HG02798 (cell line): ENCODE results near the gene ARMCX6.
"Not testable (repeated sequence)": the region's sequence is repeated elsewhere in the genome, so short reads cannot be mapped to it uniquely, and the experiment has no call there.

Experiments used
- ATAC-seq: cut with Tn5 transposase; IDR thresholded peaks from one replicate; pipeline ENCODE4 v1.9.1; 2021; ENCODE audit warnings: mild to moderate bottlenecking; ENCODE audit not compliant: unreplicated experiment, poor library complexity

The ARMCX6 gene

GRCh38 chrX:101617211-101618191, at the start of gene ARMCX6:
Gene ARMCX6 (minus strand): TSS chrX:101618000. CDS start chrX:101616620, 1,380 bp downstream.
- ATAC-seq: peak; percentile 97

DNA sequence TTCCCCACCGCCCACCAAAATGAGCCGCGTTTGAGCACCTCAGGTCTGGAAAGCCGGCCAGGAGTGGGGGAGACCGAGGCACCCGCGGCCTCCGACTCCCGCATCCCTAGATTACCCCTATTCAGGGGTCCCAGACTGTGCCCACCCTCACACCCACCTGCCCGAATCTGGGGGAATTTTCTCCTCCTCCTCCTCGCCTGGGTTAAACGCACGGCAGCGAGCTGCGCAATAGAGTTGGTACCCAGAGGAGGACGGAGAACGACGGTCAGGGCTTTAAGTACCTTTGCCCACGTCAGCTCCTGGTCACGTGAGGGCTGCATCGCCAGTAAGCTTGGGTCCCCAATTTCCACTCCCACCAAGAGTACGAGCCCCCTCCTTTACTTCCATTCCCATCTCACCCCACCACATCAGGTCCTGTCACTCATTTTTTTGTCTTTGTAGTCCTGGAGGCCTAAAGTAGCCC, 41.8 kb upstream of the ARMCX6 start, which contains the start of gene ARMCX2:
ARMCX2 (minus strand) TSS at position 250 of the 463 bp plus-strand sequence. CDS start 2,262 bp downstream, outside the sequence.
- ATAC-seq: peak; percentile 78

DNA sequence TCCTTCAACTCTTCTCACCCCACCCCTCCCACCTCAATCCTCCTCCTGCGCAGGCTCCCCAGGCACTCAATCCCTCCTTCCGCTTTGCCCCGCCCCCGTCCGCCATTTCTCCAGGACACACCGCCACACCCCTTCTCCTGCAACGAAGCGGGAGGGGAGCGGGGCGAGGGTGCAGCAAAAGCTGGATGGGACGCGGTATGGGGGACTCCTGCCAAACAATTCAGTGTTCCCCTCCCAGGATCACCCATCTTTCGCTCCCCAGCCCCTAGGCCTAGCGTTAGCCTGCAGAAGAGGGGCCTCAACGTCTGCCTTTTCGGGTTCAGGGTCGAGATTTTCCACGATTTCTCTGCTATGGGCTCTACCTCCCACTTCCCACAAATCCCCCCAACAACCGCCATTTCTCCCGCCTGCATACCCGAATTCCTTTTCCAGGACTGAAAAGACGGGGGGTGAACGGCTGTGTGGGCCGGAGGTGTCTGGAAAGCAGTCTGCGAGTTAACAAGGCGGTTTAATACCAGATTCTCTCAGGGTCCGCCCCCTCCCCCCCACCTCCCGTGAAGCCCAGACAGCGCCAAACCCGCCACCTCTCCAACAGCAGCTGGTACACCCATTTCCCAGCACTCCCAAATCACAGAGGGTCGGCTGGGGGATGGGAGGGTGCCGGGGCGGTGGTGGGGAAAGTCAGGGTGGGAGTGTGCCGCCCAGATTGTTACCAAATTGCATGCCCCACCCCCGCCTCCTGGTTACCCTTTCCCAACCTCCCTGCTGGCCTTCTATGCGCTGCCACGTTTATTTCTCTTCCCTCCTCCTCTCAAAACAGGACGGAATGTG, 41.1 kb upstream of the ARMCX6 start:
- peak; percentile 82 for ATAC-seq

DNA sequence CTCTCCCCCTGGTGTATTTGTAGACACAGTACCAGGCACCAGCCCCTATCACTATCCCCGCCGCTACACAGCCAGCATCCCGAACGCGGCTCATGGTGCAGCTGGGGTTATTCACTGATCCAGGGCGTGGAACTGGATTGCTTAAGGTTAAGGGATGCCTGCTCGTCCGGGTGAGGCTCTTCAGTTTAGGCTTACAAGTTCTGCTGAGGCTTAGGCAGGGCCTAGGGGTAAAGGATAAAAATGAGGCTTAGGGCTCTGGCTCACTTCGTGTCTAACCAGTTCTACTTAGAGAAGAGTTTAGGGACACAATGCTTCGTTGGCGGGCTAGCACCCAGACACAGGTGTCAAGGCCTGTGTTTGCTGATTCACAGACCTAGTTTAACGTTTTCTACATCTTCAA, 39.7 kb upstream of the ARMCX6 start:
- ATAC-seq: no peak

DNA sequence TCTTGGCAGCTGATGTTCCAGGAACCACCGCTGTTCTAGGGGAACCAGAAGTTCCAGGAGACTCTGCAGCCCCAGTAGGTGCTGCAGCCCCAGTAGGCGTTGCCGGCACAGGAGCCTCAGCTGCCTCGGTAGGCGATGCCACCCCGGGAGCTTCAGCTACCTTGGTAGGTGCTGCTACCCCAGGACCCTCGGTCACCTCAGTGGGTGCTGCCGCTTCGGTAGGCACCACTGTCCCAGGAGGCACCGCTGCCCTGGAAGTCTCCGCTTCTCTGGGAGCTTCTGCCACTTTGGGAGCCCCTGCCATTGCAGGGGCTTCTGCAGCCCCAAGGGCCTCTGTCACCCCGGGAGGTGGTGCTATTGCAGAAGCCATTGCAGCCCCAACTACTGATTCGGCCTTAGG, 39.0 kb upstream of the ARMCX6 start:
- no peak for ATAC-seq

- ATAC-seq: no peak
Observed at GRCh38 chrX:101655534-101655933, 37.7 kb upstream of the ARMCX6 start.

GRCh38 chrX:101647716-101648115, 29.9 kb upstream of the ARMCX6 start:
- not testable (repeated sequence) for ATAC-seq

DNA sequence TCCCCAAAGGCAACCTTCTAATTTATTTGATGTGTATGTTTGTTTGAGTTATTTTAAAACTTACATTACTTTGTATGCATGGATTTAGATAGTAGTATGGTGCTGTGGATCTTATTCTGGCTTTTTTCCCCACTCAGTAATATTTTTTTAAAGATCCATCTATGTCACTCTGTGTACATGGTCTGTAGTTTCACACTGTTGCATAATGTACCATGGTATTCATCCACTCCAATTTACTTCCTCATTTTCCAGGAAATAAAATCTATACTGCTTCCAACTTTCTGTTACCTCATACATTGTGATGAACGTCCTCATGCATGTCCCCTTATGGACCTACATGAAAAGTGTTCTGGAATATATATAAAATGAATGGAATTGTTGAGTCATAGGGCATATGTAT, 24.3 kb upstream of the ARMCX6 start:
- ATAC-seq: no peak

DNA sequence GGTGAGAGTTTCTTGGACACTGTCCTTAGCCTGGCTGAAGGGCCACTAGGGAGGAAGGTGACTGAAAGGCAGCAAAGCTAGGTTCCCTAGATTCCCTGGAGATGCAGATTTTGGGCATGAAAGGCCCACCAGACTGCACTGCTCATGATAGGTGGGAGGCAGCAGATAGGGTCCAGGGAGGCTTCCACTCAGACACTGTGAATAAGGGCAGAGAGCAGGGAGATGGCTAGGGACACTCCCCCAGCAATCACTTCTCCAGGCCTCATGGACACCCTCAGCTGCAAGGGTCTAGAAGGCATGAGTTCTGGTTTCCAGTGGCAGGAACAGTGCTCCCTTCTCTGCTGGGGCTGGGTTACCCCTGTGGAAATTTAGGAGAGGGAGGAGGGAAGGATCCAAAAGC, 21.8 kb upstream of the ARMCX6 start:
- no peak for ATAC-seq

DNA sequence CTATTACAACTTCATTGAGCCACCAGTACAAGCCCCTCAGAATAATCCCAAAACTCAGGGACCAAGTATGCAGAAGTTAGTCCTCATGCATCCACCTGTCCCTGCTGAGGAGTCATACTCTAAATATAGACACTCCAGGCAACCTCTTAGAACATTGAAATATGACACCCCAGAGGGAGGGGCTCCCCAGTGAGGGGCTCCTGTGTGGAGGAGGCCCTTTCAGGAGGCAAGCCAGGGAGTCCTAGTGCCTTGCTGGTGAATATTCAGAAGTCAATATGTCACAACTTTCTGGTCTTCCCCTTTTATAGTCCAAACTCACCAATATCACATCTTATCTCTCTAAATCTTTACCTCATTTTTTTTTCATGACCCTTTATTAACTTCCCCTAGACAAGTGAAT, 1.6 kb upstream of the ARMCX6 start:
- ATAC-seq: no peak

GRCh38 chrX:101605728-101606127, 12.1 kb downstream of the ARMCX6 start:
- ATAC-seq: no peak

- ATAC-seq: no peak
Observed at GRCh38 chrX:101605146-101605545, 12.7 kb downstream of the ARMCX6 start.

DNA sequence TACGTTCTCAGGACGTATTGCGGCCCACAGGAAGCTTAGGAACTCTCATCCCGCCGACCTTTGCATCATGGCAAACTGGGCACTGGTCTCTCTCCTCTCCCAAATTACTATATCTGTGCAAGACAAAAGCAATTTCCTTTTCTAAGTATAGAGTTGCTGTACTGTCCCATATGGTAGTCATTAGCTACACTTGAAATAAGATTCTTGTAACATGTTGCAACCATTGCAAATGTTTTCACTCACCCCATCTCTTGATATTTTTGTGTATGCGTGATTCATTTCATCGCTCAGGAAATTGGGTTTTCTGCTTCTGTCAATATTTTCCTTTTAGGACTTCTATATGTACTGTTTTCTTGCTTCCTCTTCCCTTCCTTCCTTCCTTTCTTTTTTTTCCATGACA, 15.7 kb downstream of the ARMCX6 start:
- no peak for ATAC-seq

GRCh38 chrX:101599592-101599991, 18.2 kb downstream of the ARMCX6 start:
- ATAC-seq: not testable (repeated sequence)

DNA sequence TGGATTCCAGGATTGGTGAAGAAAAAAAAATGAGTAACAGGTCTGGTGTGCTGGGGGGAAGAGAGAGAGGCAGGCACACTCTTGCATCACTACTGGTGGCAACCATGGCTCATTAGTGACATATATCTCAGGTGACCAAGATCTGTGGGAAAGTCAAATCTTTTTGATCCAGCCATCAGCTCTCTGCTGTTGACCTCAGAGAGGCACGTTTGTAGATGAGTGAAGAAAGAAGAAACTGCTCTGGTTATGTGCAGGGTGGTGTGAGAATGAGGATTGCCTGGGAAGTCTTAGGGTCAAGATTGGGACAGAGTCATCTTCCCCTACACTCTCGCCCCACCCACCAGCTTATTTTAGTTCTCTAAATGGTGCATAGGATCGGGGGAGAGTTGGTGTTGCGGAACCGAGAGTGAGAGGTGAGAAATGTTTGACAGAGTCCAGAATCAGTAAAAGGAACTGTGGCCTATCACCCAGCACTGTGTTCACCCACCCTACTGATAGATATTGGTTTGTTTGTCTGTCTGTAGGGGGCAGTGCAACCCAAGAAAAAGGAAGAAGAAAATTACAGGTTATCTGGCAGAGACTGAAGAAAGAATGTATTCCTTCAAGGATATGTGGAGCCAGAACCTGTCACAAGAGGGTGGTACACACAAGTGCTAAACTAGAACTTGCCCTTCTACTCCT, 21.9 kb downstream of the ARMCX6 start:
- peak; percentile 100 for ATAC-seq
